Jurkat, Clone E6-1 (cell line): Measurements from ENCODE around the gene RABL6.
A peak's percentile ranks its signal among the peaks of the same experiment; 100 is the strongest.
"Not testable (repeated sequence)": the region's sequence is repeated elsewhere in the genome, so short reads cannot be mapped to it uniquely, and the experiment has no call there.

Experiments
- DNase-seq: peaks from one replicate; pipeline ENCODE4 v3.0.0-alpha.2; 2011; ENCODE audit warnings: low read depth, low spot score
- H3K4me3 ChIP-seq: 2 replicates; pipeline ENCODE4 v1.5.1; 2011; ENCODE audit warnings: mild to moderate bottlenecking, low read length, control low read depth, moderate library complexity

Gene RABL6

DNA sequence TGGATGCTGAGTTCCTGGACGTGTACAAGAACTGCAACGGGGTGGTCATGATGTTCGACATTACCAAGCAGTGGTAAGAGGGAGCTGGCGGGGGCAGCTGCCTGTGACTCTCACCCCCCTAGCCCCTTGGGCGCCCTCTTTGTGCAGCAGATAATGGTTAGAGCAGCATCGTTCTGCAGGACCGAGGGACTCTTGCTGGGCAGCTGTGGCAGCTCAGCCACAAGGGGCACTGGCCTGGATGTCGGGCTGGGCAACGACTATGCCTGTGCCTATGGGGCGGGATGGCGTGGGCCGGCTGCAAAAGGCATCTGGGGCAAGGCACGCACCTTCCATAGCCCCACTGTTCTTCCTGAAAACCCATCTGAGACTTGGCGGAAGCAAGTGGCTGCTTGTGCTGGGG lies 21.7 kb downstream of the RABL6 start:
- no peak for DNase-seq
- H3K4me3 ChIP-seq = no peak overlapping the region

DNA sequence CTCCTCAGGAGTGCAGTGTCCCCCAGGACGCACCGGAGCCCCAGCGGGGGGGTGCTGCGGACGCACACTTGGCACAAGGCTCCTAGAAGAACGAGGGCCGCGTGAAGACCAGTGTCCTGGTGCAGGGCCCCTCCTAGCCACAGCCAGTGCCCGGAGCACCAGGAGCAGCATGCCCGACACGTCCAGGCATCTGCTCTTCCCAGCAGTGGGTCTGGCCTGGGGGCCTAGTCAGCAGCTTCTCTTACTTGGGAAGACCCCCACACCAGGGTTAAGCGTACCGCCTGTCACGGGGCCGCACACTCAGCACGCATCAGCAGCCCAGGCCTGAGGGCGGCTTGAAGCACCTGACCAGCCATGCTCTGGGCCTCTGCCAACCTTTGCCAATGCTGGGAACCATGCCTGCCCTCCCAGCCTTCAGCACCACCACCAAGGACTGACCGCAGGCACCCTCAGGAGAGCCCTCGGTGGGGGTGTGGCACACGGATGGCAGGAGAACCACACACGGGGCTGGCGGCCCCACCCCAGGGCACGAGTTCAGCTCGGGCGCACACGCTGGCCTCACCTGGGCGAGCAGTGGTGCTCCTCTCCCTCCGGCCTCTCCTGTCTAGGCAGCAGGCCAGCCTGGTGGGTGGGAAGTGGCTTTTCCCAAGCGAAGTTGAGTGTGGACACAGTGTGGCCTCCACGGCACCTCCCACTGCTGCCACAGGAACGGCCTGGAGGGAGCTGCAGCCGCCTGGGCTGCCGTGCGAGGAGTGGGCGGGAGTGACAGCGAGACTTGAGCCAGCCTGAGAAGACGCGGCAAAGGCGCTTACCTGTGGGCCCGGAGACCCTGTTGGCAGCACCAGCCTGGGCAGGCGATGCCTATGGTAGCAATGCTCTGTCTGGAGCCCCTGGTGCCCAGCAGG lies 22.5 kb downstream of the RABL6 start:
- H3K4me3 ChIP-seq = no peak overlapping the region
- no peak for DNase-seq

DNA sequence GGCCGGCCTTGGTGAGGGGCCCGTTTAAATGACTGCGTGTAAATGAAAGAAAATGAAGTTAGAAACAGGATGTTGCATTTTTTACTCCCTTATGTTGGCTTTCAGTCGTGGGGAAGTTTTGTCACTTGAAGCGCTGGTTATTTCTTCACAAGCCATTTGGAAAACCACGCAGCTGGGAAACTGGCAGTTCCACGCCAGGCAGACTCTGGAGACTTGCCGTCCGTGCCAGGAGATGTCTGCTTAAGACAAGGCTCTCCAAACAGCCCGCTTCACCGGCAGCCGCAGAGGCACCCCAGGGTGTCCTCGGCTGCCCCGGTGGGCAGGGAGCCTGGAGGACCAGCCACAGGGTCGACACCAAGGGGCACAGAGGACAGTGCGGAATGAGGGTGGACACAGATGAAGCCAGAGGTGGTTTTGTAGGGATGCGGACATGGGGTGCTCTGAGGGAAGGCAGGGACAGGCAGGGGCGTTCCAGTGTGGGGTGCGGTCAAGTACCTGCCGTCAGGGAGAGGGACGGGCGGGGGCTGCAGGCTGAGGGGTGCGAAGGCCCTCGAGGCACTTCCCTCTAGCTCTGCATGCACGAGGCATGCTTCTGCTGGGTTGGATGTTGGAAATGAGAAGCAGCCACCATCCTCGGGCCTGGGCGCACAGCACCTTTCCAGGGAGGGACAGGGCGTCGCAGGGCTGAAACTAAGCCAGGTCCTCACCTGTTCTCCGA lies 23.4 kb downstream of the RABL6 start:
- no peak overlapping the region for H3K4me3 ChIP-seq
- no peak for DNase-seq

DNA sequence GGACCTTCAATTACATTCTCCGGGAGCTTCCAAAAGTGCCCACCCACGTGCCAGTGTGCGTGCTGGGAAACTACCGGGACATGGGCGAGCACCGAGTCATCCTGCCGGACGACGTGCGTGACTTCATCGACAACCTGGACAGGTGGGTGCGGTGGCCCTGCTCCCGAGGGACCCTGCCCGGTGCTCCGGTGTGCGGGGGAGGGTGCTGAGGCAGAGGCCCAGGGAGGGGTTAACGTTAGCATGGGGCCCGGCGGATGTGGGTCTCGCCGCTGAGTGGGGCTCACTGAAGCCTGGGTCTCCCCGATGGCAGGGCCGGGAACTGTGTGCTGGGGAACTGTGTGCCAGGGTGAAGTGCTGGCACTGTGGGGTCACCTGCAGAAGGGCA lies 24.0 kb downstream of the RABL6 start:
- DNase-seq = no peak
- no peak overlapping the region for H3K4me3 ChIP-seq

DNA sequence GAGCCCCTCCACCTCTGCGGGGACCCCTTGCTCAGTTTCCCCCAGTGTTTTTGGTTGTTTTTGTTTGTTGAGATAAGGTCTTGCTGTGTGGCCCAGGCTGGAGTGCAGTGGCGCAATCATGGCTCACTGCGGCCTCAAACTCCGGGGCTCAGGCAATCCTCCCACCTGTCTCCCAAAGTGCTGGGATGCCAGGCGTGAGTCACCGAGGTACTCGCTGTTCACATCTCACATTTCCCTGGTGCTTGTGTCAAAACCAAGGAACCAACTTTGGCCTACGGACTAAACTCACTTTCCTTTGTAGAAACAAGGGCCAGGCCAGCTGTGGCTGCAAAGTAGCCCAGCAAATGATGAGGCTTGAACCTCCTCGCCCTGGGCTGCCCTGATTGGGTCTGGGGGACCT lies 24.8 kb downstream of the RABL6 start:
- no peak for DNase-seq
- H3K4me3 ChIP-seq = no peak overlapping the region

DNA sequence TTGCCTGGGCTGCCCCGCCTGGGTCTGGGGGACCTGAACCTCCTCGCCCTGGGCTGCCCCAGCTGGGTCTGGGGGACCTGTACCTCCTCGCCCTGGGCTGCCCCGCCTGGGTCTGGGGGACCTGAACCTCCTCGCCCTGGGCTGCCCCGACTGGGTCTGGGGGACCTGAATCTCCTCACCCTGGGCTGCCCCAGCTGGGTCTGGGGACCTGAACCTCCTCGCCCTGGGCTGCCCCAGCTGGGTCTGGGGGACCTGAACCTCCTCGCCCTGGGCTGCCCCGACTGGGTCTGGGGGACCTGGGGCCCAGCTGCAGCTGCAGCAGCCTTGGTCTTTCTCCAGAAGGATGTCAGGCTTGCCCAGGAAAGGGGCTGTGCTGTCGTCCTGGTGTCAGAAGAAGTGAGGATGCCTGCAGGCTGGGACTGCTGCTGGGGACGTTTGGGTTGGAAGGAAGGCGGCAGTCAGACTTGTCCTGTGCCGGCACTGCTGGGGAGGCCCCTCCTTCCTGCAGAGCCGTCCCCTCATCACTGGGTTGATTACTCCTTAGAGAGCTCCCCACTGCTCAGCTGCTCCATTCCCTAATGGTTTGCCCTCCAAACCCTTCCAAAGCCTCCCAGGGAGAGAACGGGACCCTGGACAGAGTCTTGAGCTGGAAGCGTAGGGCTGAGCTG lies 25.8 kb downstream of the RABL6 start:
- DNase-seq, H3K4me3 ChIP-seq: not testable (repeated sequence)

DNA sequence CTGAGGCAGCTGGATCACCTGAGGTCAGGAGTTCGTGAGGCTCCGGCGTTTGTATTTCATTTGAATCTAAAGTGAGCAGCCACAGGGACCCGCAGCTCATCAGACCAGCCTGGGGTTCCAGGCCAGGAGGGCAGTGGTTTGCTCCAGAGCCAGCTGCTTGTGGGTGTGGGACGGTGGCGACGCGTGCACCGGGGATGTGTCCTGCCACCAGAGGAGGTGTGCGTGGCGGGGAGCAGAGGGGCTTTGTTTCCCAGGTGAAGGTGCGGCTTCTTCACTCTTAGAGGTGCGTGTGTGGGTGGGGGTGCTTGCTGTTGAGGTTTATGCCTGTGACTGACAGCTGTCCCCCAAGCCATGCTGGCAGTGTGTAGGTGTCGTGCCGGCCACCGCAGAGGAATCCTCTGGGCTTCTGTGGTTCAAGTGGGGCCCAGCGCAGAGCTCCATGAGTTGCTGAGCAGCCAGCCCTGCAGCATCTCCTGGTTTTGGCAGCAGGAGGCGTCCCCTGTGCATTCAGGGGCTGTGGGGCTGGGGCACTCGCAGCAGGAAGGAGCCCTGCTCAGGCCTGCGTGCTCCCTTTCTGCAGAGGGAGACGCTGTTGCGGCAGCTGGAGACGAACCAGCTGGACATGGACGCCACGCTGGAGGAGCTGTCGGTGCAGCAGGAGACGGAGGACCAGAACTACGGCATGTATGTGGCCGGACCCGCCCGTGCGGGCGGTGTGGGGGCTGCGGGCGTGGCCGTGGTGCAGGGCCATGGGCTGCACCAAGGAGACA lies 27.6 kb downstream of the RABL6 start:
- no peak for DNase-seq
- no peak overlapping the region for H3K4me3 ChIP-seq

DNA sequence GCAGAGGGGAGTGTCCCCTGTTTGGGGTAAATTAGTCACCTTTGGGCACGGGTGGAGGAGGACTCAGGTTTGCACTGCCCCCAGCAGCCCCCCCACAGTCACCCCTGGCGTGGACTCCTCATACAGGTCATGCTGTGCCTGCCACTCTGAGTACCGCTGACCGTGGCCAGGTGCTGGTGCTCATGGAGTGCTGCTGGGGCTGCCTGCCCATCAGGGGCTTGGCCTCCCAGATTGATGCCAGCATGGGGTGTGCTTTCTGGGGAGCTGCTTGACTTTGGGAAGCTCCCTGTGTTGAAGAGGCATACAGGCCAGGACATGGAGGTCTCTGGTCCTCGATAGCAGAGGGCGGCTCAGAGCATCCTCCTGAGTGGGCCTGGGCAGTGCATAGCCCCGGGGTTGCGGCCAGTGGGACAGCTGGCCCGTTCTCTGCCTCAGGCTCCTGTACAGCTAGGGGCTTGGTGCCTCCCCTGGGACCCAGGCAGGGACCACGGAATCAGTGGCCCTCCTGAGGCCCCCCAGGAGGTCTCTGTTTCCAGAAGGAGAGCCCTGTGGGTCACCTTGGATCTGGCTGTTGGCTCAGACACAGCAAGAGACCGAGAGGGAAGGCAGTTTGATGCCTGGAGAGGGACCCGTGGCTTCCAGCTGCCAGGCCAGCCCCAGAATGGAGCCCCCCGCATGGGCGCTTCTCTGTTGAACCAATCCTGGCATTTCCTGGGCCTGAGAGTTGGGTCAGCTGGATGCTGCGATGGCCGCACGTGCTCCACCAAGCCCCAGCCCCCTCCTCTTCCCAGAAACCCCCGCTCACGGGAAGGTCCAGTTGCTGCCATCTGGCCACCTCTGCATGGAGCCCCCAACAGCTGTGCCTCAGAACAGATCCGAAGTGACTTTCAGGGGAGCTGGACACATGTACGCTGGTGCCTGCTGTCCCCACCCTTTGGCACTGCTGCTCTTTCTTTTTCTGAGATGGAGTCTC lies 28.5 kb downstream of the RABL6 start:
- H3K4me3 ChIP-seq = no peak overlapping the region
- DNase-seq = no peak

DNA sequence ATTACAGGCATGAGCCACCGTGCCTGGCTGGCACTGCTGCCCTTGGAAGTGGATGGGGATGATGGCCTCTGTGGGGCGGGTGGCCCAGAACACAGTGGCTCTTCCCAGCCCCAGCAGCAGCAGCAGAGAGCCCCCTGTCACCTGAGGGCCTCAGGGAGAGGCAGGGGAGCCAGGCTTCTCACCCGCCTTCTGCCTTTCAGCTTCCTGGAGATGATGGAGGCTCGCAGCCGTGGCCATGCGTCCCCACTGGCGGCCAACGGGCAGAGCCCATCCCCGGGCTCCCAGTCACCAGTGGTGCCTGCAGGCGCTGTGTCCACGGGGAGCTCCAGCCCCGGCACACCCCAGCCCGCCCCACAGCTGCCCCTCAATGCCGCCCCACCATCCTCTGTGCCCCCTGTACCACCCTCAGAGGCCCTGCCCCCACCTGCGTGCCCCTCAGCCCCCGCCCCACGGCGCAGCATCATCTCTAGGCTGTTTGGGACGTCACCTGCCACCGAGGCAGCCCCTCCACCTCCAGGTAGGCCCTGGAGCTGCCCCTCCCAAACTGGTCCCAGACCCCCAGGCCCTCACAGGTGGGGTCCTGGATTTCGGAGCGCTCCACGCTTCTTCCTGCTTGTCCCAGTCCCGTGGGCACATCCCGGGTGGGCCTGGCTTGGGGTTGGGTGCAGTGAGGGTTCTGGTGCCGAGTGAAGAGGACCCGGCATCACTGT lies 29.6 kb downstream of the RABL6 start:
- DNase-seq = no peak
- no peak overlapping the region for H3K4me3 ChIP-seq

DNA sequence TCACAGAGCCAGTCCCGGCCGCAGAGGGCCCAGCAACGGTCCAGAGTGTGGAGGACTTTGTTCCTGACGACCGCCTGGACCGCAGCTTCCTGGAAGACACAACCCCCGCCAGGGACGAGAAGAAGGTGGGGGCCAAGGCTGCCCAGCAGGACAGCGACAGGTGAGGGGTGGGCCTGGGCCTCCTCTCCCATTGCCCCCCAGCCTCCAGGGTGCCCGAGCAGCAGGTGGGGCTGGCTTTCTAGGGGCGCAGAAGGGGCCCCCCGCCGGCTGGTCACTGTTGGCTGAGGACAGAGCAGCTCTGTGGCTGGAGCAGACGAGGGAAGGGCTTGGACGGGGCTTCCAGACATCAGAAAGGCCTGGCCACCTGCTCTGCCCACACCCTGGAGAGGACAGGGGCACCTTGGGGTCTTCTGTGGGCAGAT lies 30.1 kb downstream of the RABL6 start:
- not testable (repeated sequence) for H3K4me3 ChIP-seq, DNase-seq

DNA sequence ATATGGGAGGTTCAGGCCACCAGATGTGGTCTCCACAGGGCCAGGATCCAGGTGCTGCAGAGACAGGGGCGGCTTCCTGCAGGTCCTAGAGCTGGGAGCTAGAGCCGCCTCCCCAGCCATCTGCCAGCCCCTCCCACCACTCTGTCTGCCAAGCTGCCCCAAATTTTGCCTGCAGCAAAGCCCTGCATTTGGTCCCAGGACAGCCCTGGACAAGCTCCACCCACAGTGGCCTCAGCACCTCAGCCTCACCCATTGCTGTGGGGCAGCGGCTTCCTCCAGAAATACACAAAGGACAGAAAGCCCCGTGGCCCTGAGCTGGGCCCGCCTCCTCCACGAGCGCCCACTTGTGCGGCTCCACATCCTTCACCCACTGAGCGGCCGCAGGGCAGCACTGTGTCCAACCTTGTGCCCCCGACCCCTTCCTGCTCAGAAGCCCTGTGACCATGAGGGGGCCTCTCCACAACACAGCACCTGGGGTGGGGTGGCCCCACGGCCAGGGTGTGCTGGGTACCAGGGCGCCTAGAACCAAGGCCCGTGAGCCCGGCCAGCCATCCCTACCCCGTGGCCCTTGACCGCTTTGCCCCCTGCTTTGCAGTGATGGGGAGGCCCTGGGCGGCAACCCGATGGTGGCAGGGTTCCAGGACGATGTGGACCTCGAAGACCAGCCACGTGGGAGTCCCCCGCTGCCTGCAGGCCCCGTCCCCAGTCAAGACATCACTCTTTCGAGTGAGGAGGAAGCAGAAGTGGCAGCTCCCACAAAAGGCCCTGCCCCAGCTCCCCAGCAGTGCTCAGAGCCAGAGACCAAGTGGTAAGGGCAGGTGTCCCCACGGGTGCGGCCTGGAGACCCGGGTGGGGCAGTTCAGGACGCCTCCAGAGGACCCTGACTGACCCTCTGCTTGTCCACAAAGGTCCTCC lies 30.8 kb downstream of the RABL6 start:
- no peak for DNase-seq
- no peak overlapping the region for H3K4me3 ChIP-seq

DNA sequence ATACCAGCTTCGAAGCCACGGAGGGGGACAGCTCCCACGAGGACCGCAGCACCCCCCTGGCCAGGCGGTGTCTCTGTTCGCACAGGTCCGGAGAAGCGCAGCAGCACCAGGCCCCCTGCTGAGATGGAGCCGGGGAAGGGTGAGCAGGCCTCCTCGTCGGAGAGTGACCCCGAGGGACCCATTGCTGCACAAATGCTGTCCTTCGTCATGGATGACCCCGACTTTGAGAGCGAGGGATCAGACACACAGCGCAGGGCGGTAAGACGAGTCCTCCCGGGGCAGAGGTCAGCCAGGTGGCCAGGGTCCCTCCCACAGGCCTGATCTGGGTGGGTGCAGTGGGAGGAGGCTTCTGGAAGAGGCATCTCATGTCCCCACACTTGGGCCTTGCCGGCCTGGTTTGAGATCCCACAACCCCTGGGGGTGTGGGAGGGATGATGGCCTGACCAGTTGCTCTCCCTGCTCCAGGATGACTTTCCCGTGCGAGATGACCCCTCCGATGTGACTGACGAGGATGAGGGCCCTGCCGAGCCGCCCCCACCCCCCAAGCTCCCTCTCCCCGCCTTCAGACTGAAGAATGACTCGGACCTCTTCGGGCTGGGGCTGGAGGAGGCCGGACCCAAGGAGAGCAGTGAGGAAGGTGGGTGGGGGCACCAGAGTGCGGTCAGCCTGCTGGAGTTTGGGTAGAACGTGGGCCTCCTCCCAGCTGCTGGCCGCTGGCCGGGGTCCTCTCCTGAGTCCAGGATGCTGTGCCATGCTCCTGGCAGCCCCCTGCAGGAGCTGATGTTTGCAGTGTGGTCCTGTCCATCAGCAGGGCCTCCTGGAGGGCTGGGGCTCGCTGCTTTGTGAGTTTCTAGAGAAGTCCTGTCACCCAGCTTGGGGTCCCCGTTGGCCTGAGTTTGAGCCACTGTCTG lies 31.7 kb downstream of the RABL6 start:
- no peak overlapping the region for H3K4me3 ChIP-seq
- no peak for DNase-seq

DNA sequence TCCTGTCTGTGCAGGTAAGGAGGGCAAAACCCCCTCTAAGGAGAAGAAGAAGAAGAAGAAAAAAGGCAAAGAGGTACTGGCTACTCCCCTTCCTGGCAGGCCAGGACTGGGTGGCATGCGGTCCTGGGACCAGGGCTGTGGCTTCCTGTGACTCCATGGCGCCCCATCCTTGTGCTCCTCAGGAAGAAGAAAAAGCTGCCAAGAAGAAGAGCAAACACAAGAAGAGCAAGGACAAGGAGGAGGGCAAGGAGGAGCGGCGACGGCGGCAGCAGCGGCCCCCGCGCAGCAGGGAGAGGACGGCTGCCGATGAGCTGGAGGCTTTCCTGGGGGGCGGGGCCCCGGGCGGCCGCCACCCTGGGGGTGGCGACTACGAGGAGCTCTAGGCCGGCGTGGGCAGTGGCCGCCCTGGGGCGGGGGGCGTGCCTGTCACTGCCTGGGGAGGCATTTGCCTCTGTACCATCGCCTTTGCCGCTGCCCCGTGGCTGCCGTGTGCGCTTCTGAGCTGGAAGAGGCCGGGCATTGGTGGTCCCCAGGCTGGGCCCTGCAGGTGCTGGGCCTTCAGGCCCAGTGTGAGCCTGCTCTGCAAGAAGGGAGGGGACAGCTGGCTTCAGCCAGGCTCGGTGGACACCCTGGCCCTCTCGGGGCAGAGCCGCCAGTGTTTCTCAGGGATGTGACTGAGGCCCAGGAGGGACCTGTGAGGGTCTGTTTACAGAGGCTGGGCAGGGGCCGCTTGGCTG lies 32.6 kb downstream of the RABL6 start:
- no peak for DNase-seq
- H3K4me3 ChIP-seq = no peak overlapping the region

DNA sequence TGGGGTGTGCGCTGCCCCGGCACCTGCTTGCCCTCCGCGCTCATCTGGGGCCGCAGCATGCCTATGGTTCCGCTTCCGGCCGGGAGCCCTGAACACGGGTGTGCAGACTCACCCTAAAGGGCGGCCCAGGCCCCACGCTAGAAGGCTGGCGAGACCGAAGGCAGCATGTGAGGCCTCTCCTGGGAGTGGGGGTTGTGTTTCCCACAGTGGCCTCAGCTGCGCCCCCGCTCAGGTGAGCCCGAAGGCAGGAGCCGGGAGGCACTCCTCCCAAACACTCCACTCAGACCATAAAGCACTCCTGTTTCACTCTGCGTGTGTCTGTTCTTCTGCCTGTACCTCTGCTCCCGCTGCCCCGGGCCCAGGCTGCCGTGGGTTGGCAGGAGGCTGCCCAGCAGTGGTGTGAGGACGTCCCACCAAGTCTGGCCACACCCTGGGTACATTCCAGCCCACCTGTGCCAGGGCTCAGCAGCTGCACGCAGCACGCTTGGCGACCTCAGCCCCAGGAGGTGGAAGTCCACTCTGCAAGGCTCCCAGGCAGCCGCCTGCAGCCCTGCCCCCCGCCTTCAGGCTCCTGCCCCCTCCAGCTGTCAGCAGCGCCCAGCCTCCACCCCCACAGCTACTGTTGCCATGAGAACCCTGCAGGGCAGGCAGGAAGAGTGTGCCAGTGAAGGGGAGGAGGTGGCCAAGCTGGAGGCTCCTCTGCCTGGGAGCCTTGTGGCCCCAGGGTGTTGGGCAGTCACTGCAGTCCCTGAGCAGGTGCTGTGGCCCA lies 33.3 kb downstream of the RABL6 start:
- H3K4me3 ChIP-seq = no peak overlapping the region

More for the DNA sequence above, 33.3 kb downstream of the RABL6 start:
- DNase-seq = peak; percentile 32
